OCI-LY1 (cell line): ENCODE measurements around the gene S100A14.
"Not testable (repeated sequence)": the region's sequence is repeated elsewhere in the genome, so short reads cannot be mapped to it uniquely, and the experiment has no call there.

Experiments
- H2AFZ ChIP-seq: fragments of 200-600 bp; sonication (generic), shearing (Covaris generic); 2 replicates; pipeline ENCODE4 v1.6.0; 2014; ENCODE audit warnings: antibody characterized with exemption, mild to moderate bottlenecking, low read length
- H3F3A ChIP-seq: fragments of 200-600 bp; sonication (generic), shearing (Covaris generic); 2 replicates; pipeline ENCODE4 v1.6.0; 2014; ENCODE audit warnings: mild to moderate bottlenecking, antibody characterized with exemption, low read length, moderate library complexity; ENCODE audit not compliant: insufficient read depth
- H3K27ac ChIP-seq: fragments of 200-600 bp; sonication (generic); 2 replicates; pipeline ENCODE4 v1.5.1; 2014; ENCODE audit warnings: low read length, mixed run types, mild to moderate bottlenecking, low read depth; ENCODE audit not compliant: poor library complexity, severe bottlenecking
- H3K27me3 ChIP-seq: fragments of 200-600 bp; sonication (generic); 2 replicates; pipeline ENCODE4 v1.6.0; 2014; ENCODE audit warnings: antibody characterized with exemption, mild to moderate bottlenecking, low read length, moderate library complexity; ENCODE audit not compliant: insufficient read depth
- H3K36me3 ChIP-seq: fragments of 200-600 bp; sonication (generic); 2 replicates; pipeline ENCODE4 v1.6.1; 2014; ENCODE audit warnings: mild to moderate bottlenecking, antibody characterized with exemption, low read length, moderate library complexity, mixed read lengths; ENCODE audit not compliant: insufficient read depth
- H3K4me1 ChIP-seq: fragments of 200-600 bp; sonication (generic); 2 replicates; pipeline ENCODE4 v1.5.1; 2014; ENCODE audit warnings: mild to moderate bottlenecking, low read length, moderate library complexity; ENCODE audit not compliant: insufficient read depth, severe bottlenecking
- H3K4me2 ChIP-seq: fragments of 200-600 bp; sonication (generic), shearing (Covaris generic); 2 replicates; pipeline ENCODE4 v1.6.1; 2014; ENCODE audit warnings: low read length
- H3K4me3 ChIP-seq: fragments of 200-600 bp; sonication (generic); 2 replicates; pipeline ENCODE4 v1.5.1; 2014; ENCODE audit warnings: low read length, low read depth, mild to moderate bottlenecking, mixed read lengths; ENCODE audit not compliant: poor library complexity, severe bottlenecking
- H3K79me2 ChIP-seq: fragments of 200-600 bp; shearing (Covaris generic); 2 replicates; pipeline ENCODE4 v1.6.1; 2016; ENCODE audit warnings: mixed run types, low read length, mixed read lengths; ENCODE audit not compliant: insufficient read depth
- H3K9ac ChIP-seq: fragments of 200-600 bp; sonication (generic), shearing (Covaris generic); 2 replicates; pipeline ENCODE4 v1.6.1; 2014; ENCODE audit warnings: mild to moderate bottlenecking, low read length, mixed read lengths
- H3K9me2 ChIP-seq: fragments of 200-600 bp; sonication (generic), shearing (Covaris generic); 2 replicates; pipeline ENCODE4 v1.6.1; 2014; ENCODE audit warnings: low read depth, mild to moderate bottlenecking, low read length, mixed read lengths
- H3K9me3 ChIP-seq: fragments of 200-600 bp; shearing (Covaris generic); 2 replicates; pipeline ENCODE4 v1.6.1; 2014; ENCODE audit warnings: low read length, mixed read lengths
- H4K20me1 ChIP-seq: fragments of 200-600 bp; sonication (generic), shearing (Covaris generic); 2 replicates; pipeline ENCODE4 v1.6.0; 2016; ENCODE audit warnings: mild to moderate bottlenecking, low read length; ENCODE audit not compliant: insufficient read depth
- CTCF ChIP-seq: fragments of 200-600 bp; sonication (generic), shearing (Covaris generic); IDR thresholded peaks from 2 replicates; pipeline ENCODE4 v1.5.1; 2017; ENCODE audit warnings: mild to moderate bottlenecking, antibody characterized with exemption, low read length, moderate library complexity, mixed read lengths
- EZH2 ChIP-seq: fragments of 200-600 bp; sonication (generic), shearing (Covaris generic); IDR thresholded peaks from 2 replicates; pipeline ENCODE4 v1.8.0; 2017; ENCODE audit warnings: borderline replicate concordance, mixed run types, mild to moderate bottlenecking, antibody characterized with exemption, low read length, moderate library complexity, mixed read lengths

S100A14 gene

GRCh38 chr1:153577138-153577537 lies 39.0 kb downstream of the S100A14 start:
- no peaks in the 10 kb centered on the region for H3K27me3 ChIP-seq
- no peaks in the 10 kb centered on the region for H3K4me1 ChIP-seq
- H3K9me2 ChIP-seq = no peaks in the 10 kb centered on the region; the same call in 1 of the 2 replicates
- no peak overlapping the region for H3K4me2 ChIP-seq
- H3K9me3 ChIP-seq = no peaks in the 10 kb centered on the region
- H4K20me1 ChIP-seq = no peaks in the 10 kb centered on the region
- no peaks in the 10 kb centered on the region for H3K36me3 ChIP-seq
- H3K4me3 ChIP-seq = no peak overlapping the region
- H3F3A ChIP-seq = no peaks in the 10 kb centered on the region
- no peak overlapping the region for H3K9ac ChIP-seq
- H3K79me2 ChIP-seq = no peaks in the 10 kb centered on the region
- TF ChIP-seq EZH2 (no peak), CTCF (no peak)
- no peak overlapping the region for H2AFZ ChIP-seq
- no peak overlapping the region for H3K27ac ChIP-seq

GRCh38 chr1:153575497-153575896 lies 40.6 kb downstream of the S100A14 start:
- H2AFZ ChIP-seq, H3K9me3 ChIP-seq, H4K20me1 ChIP-seq, H3K36me3 ChIP-seq, H3K27ac ChIP-seq, H3F3A ChIP-seq, H3K79me2 ChIP-seq, H3K4me3 ChIP-seq, H3K27me3 ChIP-seq, H3K9me2 ChIP-seq, H3K9ac ChIP-seq, H3K4me2 ChIP-seq, H3K4me1 ChIP-seq: not testable (repeated sequence)

GRCh38 chr1:153575081-153575491 lies 41.0 kb downstream of the S100A14 start:
- H3K9me3 ChIP-seq, H2AFZ ChIP-seq, H3K27ac ChIP-seq, H3K4me1 ChIP-seq, H3K79me2 ChIP-seq, H3K9me2 ChIP-seq, H3K9ac ChIP-seq, H3K4me3 ChIP-seq, H3K4me2 ChIP-seq, H3K36me3 ChIP-seq, H4K20me1 ChIP-seq, H3K27me3 ChIP-seq, H3F3A ChIP-seq: not testable (repeated sequence)

- H3K4me2 ChIP-seq = no peak overlapping the region
- no peak overlapping the region for H3K27ac ChIP-seq
Observed at GRCh38 chr1:153573351-153573750, 42.8 kb downstream of the S100A14 start.

More at GRCh38 chr1:153573351-153573750, 42.8 kb downstream of the S100A14 start:
- TF ChIP-seq CTCF (no peak), EZH2 (no peak)
- H4K20me1 ChIP-seq = no peaks in the 10 kb centered on the region
- H3K9ac ChIP-seq = no peak overlapping the region
- H3K27me3 ChIP-seq = no peaks in the 10 kb centered on the region
- no peaks in the 10 kb centered on the region for H3K9me2 ChIP-seq
- no peaks in the 10 kb centered on the region for H3K36me3 ChIP-seq
- H3K4me1 ChIP-seq = no peaks in the 10 kb centered on the region
- no peaks in the 10 kb centered on the region for H3K79me2 ChIP-seq
- no peak overlapping the region for H3K4me3 ChIP-seq
- no peak overlapping the region for H2AFZ ChIP-seq
- H3K9me3 ChIP-seq = no peaks in the 10 kb centered on the region
- no peaks in the 10 kb centered on the region for H3F3A ChIP-seq
